HepG2 (cell line): Measurements from ENCODE around the gene C9orf43. TPM values are rescaled to one million over a fixed set of nuclear protein-coding genes. Genes with fewer than 3 reads are reported as not detected.

ENCODE experiments used
- FOXP1 ChIP-seq, 2 experiments: fragments of 450-650 bp in 1 of 2; IDR thresholded peaks; 2 replicates each; pipeline ENCODE4 v1.6.1; 2017 to 2018; ENCODE audit warnings: antibody characterized with exemption in 1 of 2
- KAT7 ChIP-seq: IDR thresholded peaks from 2 replicates; pipeline ENCODE4 v1.6.1; 2018; ENCODE audit warnings: borderline replicate concordance, missing compliant biosample characterization
- MAZ ChIP-seq, 2 experiments: sonication (generic) in 1 of 2; formaldehyde crosslinking in 1 of 2; IDR thresholded peaks; 2 replicates each; pipeline versions ENCODE4 v1.5.0 to v1.6.1; 2012 to 2020; ENCODE audit warnings: low read depth in 2 of 2, mild to moderate bottlenecking in 2 of 2, borderline replicate concordance in 1 of 2, improper control_type of control experiment in 1 of 2, low read length in 1 of 2, missing genetic modification reagents in 1 of 2, moderate library complexity in 1 of 2
- MTA3 ChIP-seq: sonication (generic); formaldehyde crosslinking; IDR thresholded peaks from 2 replicates; pipeline ENCODE4 v1.4.0; 2020; ENCODE audit warnings: missing genetic modification reagents
- POLR2A ChIP-seq, 2 experiments: IDR thresholded peaks; 2 replicates each; pipeline ENCODE4 v1.6.1; 2011; ENCODE audit warnings: low read depth in 2 of 2, low read length in 2 of 2, mild to moderate bottlenecking in 1 of 2, moderate library complexity in 1 of 2; ENCODE audit not compliant: insufficient read depth in 1 of 2
- SIX1 ChIP-seq: sonication (generic); formaldehyde crosslinking; IDR thresholded peaks from 2 replicates; pipeline ENCODE4 v1.4.0; 2020; ENCODE audit warnings: missing genetic modification reagents, borderline replicate concordance
- SNAPC2 ChIP-seq: sonication (generic); formaldehyde crosslinking; IDR thresholded peaks from 2 replicates; pipeline ENCODE4 v1.8.1; 2022; ENCODE audit warnings: mild to moderate bottlenecking, missing genetic modification reagents
- SOX13 ChIP-seq, 3 experiments: fragments of 450-650 bp in 1 of 3; sonication (generic) in 1 of 3; formaldehyde crosslinking in 1 of 3; IDR thresholded peaks in 2 of 3; conservative IDR thresholded peaks in 1 of 3; 2 replicates each; pipeline versions ENCODE4 v1.5.0 to v1.6.1; 2016 to 2020; ENCODE audit warnings: antibody characterized with exemption in 1 of 3, mild to moderate bottlenecking in 1 of 3, missing compliant biosample characterization in 1 of 3, missing genetic modification reagents in 1 of 3, moderate library complexity in 1 of 3
- SRSF1 ChIP-seq: fragments of 200-400 bp; formaldehyde crosslinking; optimal IDR thresholded peaks from 2 replicates; pipeline ENCODE3; 2017; ENCODE audit warnings: mild to moderate bottlenecking, low read depth, low read length, moderate library complexity
- SRSF4 ChIP-seq: fragments of 200-400 bp; formaldehyde crosslinking; IDR thresholded peaks from one replicate; pipeline ENCODE4 v1.6.1; 2018; ENCODE audit warnings: mild to moderate bottlenecking, low read depth, low read length, moderate library complexity; ENCODE audit not compliant: poor library complexity, severe bottlenecking
- TBL1XR1 ChIP-seq: fragments of 150-350 bp; IDR thresholded peaks from 2 replicates; pipeline ENCODE4 v1.6.1; 2014; ENCODE audit warnings: borderline replicate concordance, low read length; ENCODE audit not compliant: partially characterized antibody
- ZNF788 ChIP-seq: sonication (generic); formaldehyde crosslinking; IDR thresholded peaks from 2 replicates; pipeline ENCODE4 v1.5.0; 2020; ENCODE audit warnings: mild to moderate bottlenecking, missing genetic modification reagents, borderline replicate concordance
- polyA plus RNA-seq, 8 experiments: library from polyadenylated mRNA; depleted of rRNA in 3 of 8; stranded (reverse) in 7 of 8; unstranded in 1 of 8; fragments of >200 nt; fragmentation: Illumina TruSeq in 4 of 8; extraction: Trizol in 4 of 8; gene quantifications; 2 replicates each; pipeline versions ENCODE4 v1.2.1 to v1.2.3, GENCODE V29; 2011 to 2016; ENCODE audit warnings: low read depth in 4 of 8, missing spikeins in 1 of 8, mixed read lengths in 1 of 8; ENCODE audit not compliant: insufficient read depth in 1 of 8
- total RNA-seq, 5 experiments: library from RNA; depleted of rRNA; stranded (reverse); fragments of >200 nt; fragmentation: Illumina TruSeq; extraction: Trizol; gene quantifications; 2 replicates each; pipeline ENCODE4 v1.2.3, GENCODE V29; 2016; ENCODE audit warnings: low read depth in 1 of 5
- TF ChIP-seq, protein P1 (sequence below): sonication (generic); formaldehyde crosslinking; IDR thresholded peaks from 2 replicates; pipeline ENCODE4 v1.5.1; 2020; ENCODE audit warnings: missing genetic modification reagents, mild to moderate bottlenecking, borderline replicate concordance
- TF ChIP-seq, protein P2 (sequence below): sonication (generic); formaldehyde crosslinking; IDR thresholded peaks from 2 replicates; pipeline ENCODE4 v1.8.1; 2023; ENCODE audit warnings: mild to moderate bottlenecking, missing genetic modification reagents
- TF ChIP-seq, protein P3 (sequence below): sonication (generic); formaldehyde crosslinking; conservative IDR thresholded peaks from 2 replicates; pipeline ENCODE4 v1.8.1; 2023; ENCODE audit warnings: missing genetic modification reagents
- TF ChIP-seq, protein P4 (sequence below): sonication (generic); formaldehyde crosslinking; IDR thresholded peaks from 2 replicates; pipeline ENCODE4 v1.5.1; 2020; ENCODE audit warnings: mild to moderate bottlenecking, missing genetic modification reagents, borderline replicate concordance

The C9orf43 gene
- total and polyA plus RNA-seq, 2 of the 13 experiments (the other 11 are each of a cell fraction or from before 2014, with no cell fraction given) = 0.24 to 0.31 TPM

GRCh38 chr9:113463418-113464285, 53.1 kb downstream of the C9orf43 start, which contains the start of gene RGS3 (continued):
- TF ChIP-seq, protein P1, sequence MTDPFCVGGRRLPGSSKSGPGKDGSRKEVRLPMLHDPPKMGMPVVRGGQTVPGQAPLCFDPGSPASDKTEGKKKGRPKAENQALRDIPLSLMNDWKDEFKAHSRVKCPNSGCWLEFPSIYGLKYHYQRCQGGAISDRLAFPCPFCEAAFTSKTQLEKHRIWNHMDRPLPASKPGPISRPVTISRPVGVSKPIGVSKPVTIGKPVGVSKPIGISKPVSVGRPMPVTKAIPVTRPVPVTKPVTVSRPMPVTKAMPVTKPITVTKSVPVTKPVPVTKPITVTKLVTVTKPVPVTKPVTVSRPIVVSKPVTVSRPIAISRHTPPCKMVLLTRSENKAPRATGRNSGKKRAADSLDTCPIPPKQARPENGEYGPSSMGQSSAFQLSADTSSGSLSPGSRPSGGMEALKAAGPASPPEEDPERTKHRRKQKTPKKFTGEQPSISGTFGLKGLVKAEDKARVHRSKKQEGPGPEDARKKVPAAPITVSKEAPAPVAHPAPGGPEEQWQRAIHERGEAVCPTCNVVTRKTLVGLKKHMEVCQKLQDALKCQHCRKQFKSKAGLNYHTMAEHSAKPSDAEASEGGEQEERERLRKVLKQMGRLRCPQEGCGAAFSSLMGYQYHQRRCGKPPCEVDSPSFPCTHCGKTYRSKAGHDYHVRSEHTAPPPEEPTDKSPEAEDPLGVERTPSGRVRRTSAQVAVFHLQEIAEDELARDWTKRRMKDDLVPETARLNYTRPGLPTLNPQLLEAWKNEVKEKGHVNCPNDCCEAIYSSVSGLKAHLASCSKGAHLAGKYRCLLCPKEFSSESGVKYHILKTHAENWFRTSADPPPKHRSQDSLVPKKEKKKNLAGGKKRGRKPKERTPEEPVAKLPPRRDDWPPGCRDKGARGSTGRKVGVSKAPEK (CRISPR knock-in tag) = no peak
- TF ChIP-seq ZNF788 (CRISPR knock-in tag) = peak; percentile 45; the same call in 1 of the 2 replicates
- TF ChIP-seq SRSF1 = no peak
- peak; percentile 60 to 75; a peak in 3 of 4 replicates for TF ChIP-seq POLR2A (IDR thresholded peaks at IDR 0.05; ENCODE audit: insufficient read depth in 1 of 2, low read depth in 2 of 2, low read length in 2 of 2)
- no peak for TF ChIP-seq TBL1XR1
- TF ChIP-seq, protein P2, sequence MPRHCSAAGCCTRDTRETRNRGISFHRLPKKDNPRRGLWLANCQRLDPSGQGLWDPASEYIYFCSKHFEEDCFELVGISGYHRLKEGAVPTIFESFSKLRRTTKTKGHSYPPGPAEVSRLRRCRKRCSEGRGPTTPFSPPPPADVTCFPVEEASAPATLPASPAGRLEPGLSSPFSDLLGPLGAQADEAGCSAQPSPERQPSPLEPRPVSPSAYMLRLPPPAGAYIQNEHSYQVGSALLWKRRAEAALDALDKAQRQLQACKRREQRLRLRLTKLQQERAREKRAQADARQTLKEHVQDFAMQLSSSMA (CRISPR knock-in tag) = no peak
- TF ChIP-seq MTA3 (CRISPR knock-in tag) = no peak
- TF ChIP-seq, protein P3, sequence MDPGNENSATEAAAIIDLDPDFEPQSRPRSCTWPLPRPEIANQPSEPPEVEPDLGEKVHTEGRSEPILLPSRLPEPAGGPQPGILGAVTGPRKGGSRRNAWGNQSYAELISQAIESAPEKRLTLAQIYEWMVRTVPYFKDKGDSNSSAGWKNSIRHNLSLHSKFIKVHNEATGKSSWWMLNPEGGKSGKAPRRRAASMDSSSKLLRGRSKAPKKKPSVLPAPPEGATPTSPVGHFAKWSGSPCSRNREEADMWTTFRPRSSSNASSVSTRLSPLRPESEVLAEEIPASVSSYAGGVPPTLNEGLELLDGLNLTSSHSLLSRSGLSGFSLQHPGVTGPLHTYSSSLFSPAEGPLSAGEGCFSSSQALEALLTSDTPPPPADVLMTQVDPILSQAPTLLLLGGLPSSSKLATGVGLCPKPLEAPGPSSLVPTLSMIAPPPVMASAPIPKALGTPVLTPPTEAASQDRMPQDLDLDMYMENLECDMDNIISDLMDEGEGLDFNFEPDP = no peak
- TF ChIP-seq MAZ (IDR thresholded peaks at IDR 0.05; ENCODE audit: borderline replicate concordance, low read depth, low read length) = no peak
- TF ChIP-seq MAZ (CRISPR knock-in tag; IDR thresholded peaks at IDR 0.05; ENCODE audit: low read depth) = 0 out of 2 replicates have a peak, but pooled peaks have one; percentile 22
- TF ChIP-seq, protein P4, sequence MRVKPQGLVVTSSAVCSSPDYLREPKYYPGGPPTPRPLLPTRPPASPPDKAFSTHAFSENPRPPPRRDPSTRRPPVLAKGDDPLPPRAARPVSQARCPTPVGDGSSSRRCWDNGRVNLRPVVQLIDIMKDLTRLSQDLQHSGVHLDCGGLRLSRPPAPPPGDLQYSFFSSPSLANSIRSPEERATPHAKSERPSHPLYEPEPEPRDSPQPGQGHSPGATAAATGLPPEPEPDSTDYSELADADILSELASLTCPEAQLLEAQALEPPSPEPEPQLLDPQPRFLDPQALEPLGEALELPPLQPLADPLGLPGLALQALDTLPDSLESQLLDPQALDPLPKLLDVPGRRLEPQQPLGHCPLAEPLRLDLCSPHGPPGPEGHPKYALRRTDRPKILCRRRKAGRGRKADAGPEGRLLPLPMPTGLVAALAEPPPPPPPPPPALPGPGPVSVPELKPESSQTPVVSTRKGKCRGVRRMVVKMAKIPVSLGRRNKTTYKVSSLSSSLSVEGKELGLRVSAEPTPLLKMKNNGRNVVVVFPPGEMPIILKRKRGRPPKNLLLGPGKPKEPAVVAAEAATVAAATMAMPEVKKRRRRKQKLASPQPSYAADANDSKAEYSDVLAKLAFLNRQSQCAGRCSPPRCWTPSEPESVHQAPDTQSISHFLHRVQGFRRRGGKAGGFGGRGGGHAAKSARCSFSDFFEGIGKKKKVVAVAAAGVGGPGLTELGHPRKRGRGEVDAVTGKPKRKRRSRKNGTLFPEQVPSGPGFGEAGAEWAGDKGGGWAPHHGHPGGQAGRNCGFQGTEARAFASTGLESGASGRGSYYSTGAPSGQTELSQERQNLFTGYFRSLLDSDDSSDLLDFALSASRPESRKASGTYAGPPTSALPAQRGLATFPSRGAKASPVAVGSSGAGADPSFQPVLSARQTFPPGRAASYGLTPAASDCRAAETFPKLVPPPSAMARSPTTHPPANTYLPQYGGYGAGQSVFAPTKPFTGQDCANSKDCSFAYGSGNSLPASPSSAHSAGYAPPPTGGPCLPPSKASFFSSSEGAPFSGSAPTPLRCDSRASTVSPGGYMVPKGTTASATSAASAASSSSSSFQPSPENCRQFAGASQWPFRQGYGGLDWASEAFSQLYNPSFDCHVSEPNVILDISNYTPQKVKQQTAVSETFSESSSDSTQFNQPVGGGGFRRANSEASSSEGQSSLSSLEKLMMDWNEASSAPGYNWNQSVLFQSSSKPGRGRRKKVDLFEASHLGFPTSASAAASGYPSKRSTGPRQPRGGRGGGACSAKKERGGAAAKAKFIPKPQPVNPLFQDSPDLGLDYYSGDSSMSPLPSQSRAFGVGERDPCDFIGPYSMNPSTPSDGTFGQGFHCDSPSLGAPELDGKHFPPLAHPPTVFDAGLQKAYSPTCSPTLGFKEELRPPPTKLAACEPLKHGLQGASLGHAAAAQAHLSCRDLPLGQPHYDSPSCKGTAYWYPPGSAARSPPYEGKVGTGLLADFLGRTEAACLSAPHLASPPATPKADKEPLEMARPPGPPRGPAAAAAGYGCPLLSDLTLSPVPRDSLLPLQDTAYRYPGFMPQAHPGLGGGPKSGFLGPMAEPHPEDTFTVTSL = no peak
- no peak for TF ChIP-seq SOX13 (IDR thresholded peaks at IDR 0.05)
- TF ChIP-seq SOX13 (CRISPR knock-in tag; conservative IDR thresholded peaks at IDR 0.05 in 1 of 2, IDR thresholded peaks at IDR 0.05 in 1 of 2) = no peak
- TF ChIP-seq SRSF4 = no peak
- no peak for TF ChIP-seq SIX1 (CRISPR knock-in tag)
- no peak; the same call in 1 of the 2 replicates for TF ChIP-seq SNAPC2 (CRISPR knock-in tag)
- no peak for TF ChIP-seq FOXP1 (IDR thresholded peaks at IDR 0.05)
- no peak for TF ChIP-seq FOXP1 (CRISPR knock-in tag; IDR thresholded peaks at IDR 0.05)
- TF ChIP-seq KAT7 (CRISPR knock-in tag) = no peak
